Neural crest cell (in vitro differentiated cells): ENCODE data around the gene PRKCZ. TPM values are rescaled to one million over a fixed set of nuclear protein-coding genes. Genes with fewer than 3 reads are reported as not detected.

Experiments used
- DNase-seq: peaks from one replicate; pipeline ENCODE4 v3.0.0; 2021; ENCODE audit warnings: low read depth, mixed read lengths, low spot score
- H3K27ac Mint-ChIP-seq: one replicate; pipeline ENCODE4 v1.8.0; 2021; ENCODE audit warnings: mild to moderate bottlenecking, mixed read lengths; ENCODE audit not compliant: unreplicated experiment
- H3K27me3 Mint-ChIP-seq: 2 replicates; pipeline ENCODE4 v1.8.0; 2021; ENCODE audit warnings: low read depth, mild to moderate bottlenecking, mixed read lengths
- H3K36me3 Mint-ChIP-seq: 2 replicates; pipeline ENCODE4 v1.8.0; 2021; ENCODE audit warnings: low read depth, mild to moderate bottlenecking, mixed read lengths
- H3K4me1 Mint-ChIP-seq: 2 replicates; pipeline ENCODE4 v1.8.0; 2021; ENCODE audit warnings: mixed read lengths
- H3K4me3 Mint-ChIP-seq: one replicate; pipeline ENCODE4 v1.8.0; 2021; ENCODE audit warnings: mild to moderate bottlenecking, mixed read lengths
- H3K9me3 Mint-ChIP-seq: 2 replicates; pipeline ENCODE4 v1.8.0; 2021; ENCODE audit warnings: mixed read lengths
- CTCF ChIP-seq: fragments of 200-600 bp; sonication (generic); conservative IDR thresholded peaks from 2 replicates; pipeline ENCODE4 v1.5.0; 2021; ENCODE audit warnings: antibody characterized with exemption, mild to moderate bottlenecking
- total RNA-seq: library from RNA; stranded (reverse); gene quantifications from 2 replicates; pipeline ENCODE4 v1.2.1, GENCODE V29; 2021

Gene PRKCZ
- total RNA-seq, 1 donor from 2014 or later = 8.6 TPM

GRCh38 chr1:2233468-2233867 is 183.3 kb downstream of the PRKCZ start:
- Mint-ChIP-seq H3K9me3 (no peaks in the 10 kb centered on the region), H3K4me1 (peaks cover 64% of the 10 kb centered on the region), H3K27ac (no peak overlapping the region), H3K36me3 (no peaks in the 10 kb centered on the region), H3K27me3 (no peaks in the 10 kb centered on the region), H3K4me3 (peak overlapping the region; percentile 72)
- no peak for TF ChIP-seq CTCF
- no peak for DNase-seq

GRCh38 chr1:2233997-2234761 is 184.0 kb downstream of the PRKCZ start:
- Mint-ChIP-seq H3K27me3 (no peaks in the 10 kb centered on the region), H3K4me3 (peak overlapping the region; percentile 72), H3K36me3 (no peaks in the 10 kb centered on the region), H3K9me3 (no peaks in the 10 kb centered on the region), H3K4me1 (peaks cover 64% of the 10 kb centered on the region), H3K27ac (peak overlapping the region; percentile 62)
- no peak for TF ChIP-seq CTCF
- no peak for DNase-seq

DNA sequence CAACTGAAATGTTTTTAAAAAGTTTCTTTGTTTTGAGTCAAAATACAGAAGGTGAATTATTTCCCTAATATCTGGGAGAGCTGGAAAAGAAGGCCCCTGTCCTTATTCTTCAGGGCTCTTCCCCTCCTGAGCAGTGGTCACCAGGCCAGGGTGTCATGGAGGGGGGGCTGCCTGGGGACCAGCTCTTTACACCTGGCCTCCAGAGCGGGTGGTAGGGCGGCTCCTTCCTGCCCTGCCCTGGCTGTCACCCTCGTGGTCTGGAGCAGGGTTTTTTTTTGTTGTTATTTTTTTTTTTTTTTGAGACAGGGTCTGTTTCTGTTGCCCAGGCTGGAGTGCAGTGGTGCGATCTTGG is 184.5 kb downstream of the PRKCZ start:
- no peak for DNase-seq
- Mint-ChIP-seq H3K4me1 (peaks cover 61% of the 10 kb centered on the region), H3K27me3 (no peaks in the 10 kb centered on the region), H3K36me3 (no peaks in the 10 kb centered on the region), H3K27ac (no peak overlapping the region), H3K4me3 (peak overlapping the region; percentile 72), H3K9me3 (no peaks in the 10 kb centered on the region)
- no peak for TF ChIP-seq CTCF

Other genes starting within 250 kb of the PRKCZ start
- gene GNB1, start 159.3 kb upstream of the PRKCZ start, total RNA-seq = 470 and 474 TPM in 2 replicates
- 0.57 and 0.63 TPM in 2 replicates for gene CALML6, start 135.2 kb upstream of the PRKCZ start, total RNA-seq
- 3.7 and 4.6 TPM in 2 replicates for gene TMEM52, start 131.1 kb upstream of the PRKCZ start, total RNA-seq
- 0.12 and 0.32 TPM in 2 replicates for gene CFAP74, start 46.6 kb upstream of the PRKCZ start, total RNA-seq
- gene GABRD, start 31.1 kb upstream of the PRKCZ start, total RNA-seq = 0.18 and 0.54 TPM in 2 replicates
- gene FAAP20, start 144.4 kb downstream of the PRKCZ start, total RNA-seq = 80.9 and 93.7 TPM in 2 replicates
- gene SKI, start 177.9 kb downstream of the PRKCZ start, total RNA-seq = 58.9 and 62.0 TPM in 2 replicates